ENCODE measurements around the gene LAMA5. TPM values are rescaled to one million over a fixed set of nuclear protein-coding genes. Genes with fewer than 3 reads are reported as not detected.

LAMA5 gene
- total RNA-seq, 2 experiments from 2014 or later: 0.33 to 0.63 TPM

DNA sequence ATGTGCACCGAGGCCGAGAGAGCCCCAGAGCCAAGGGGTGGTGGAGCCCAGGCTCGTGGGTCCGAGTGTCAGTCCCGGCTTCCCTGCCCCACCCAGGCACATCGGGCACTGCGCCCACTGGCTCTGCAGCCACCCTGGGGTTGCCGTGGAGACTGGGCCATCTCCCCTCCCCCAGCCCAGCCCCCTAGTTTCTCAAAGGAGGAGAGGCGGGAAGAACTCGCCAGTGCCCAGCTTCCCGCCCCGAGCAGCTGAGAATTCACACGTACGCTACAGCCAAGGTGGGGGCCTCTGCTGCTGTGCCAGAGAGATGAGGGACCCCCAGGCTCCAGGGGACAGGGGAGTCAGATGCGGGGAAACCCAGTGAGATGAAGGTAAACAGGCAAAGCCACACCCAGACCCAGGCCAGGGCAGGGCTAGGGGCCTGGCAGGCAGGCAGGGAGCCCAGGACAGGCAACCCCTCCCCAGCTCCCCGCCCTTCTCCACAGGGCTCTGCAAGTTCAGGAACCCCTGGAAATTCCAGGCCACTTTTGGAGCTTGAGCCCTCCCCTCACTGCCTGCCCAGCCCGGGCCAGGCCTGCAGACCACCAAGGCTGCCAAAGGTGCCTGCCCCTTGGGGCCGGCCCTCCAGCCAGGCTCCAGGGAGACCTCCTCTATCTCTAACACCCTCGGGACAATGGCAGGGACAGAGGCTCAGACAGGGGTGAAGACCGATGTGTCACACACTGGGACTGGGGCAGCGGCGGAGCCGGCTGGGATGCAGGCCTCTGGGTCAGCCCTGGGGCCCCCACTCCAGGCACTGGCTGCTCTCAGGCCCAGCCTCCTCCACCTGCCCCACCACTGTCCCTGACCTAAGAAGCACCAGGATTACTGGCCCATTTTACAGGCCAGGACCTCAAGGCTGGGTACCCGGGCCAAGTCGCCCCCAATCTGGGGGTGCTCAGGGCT lies 6.0 kb downstream of the LAMA5 start:
- Mint-ChIP-seq H3K36me3 (ENCODE audit: low read depth) (no peaks in the 10 kb centered on the region), H3K27ac (no peak overlapping the region), H3K4me3 (no peak overlapping the region), H3K4me1 (no peaks in the 10 kb centered on the region), H3K27me3 (peaks cover 5% of the 10 kb centered on the region), H3K9me3 (no peaks in the 10 kb centered on the region)
- ChIA-PET POLR2A (no interaction called here), CTCF (no interaction called here)
- no peak for DNase-seq

DNA sequence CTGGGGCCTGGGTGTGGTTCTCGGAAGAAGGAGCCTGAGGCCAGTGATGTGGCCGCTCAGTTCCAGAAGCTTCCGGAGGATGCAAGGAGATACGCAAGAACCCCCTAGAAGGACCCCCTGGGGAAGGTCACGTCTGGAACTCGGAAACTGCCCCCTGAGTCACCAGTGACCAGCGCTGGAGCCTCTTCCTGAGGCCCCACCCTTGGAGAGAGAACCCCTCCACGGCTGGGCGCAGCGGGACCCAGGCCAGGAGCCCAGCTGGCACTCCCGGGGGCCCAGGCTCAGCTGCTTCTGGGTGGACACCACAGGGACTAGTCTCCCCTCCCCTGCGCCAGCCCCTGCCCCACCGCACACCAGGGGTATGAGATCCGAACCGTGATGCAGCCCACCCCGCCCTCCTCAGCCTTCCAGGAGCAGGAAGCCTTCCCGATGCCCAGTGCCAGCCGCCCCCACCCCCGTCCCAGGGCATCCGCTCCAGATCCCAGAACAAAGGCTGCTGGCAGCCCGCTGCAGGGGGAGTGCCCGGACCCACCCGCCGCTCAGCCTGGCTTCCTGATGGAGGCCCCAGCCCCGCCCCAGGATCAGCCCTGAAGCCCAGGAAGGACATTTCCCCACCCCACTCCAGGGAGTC lies 7.5 kb downstream of the LAMA5 start:
- CTCF ChIA-PET: no interaction called here
- Mint-ChIP-seq H3K9me3 (no peaks in the 10 kb centered on the region), H3K27me3 (no peaks in the 10 kb centered on the region), H3K36me3 (ENCODE audit: low read depth) (no peaks in the 10 kb centered on the region), H3K4me1 (no peaks in the 10 kb centered on the region), H3K4me3 (no peak overlapping the region), H3K27ac (no peak overlapping the region)
- DNase-seq: no peak
- POLR2A ChIA-PET: no interaction called here

DNA sequence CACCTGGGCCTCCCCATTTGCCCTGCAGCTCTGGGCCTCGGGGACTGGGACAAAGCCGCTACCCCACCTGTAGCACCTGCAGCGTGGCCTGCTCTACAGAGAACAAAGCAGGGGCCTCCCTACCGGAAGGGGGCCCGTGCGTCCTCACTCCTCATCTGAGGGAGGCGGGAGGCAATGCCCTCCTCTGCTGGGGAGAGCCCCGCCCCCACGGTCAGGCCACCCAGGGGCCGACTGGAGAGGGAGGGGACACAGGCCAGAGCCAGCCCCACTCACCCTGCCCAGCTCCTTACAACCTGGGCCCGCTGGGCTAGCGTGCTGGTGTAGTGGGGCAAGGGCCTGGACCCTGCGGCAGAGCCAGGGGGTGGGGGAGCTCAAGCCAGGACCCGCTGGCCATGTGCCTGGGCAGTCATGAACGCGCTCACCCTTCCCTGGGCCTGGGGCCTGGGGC lies 8.0 kb downstream of the LAMA5 start:
- Mint-ChIP-seq H3K36me3 (ENCODE audit: low read depth) (no peaks in the 10 kb centered on the region), H3K4me1 (no peaks in the 10 kb centered on the region), H3K27me3 (no peaks in the 10 kb centered on the region), H3K9me3 (no peaks in the 10 kb centered on the region), H3K4me3 (no peak overlapping the region), H3K27ac (no peak overlapping the region)
- ChIA-PET CTCF (no interaction called here), POLR2A (no interaction called here)
- DNase-seq: no peak

DNA sequence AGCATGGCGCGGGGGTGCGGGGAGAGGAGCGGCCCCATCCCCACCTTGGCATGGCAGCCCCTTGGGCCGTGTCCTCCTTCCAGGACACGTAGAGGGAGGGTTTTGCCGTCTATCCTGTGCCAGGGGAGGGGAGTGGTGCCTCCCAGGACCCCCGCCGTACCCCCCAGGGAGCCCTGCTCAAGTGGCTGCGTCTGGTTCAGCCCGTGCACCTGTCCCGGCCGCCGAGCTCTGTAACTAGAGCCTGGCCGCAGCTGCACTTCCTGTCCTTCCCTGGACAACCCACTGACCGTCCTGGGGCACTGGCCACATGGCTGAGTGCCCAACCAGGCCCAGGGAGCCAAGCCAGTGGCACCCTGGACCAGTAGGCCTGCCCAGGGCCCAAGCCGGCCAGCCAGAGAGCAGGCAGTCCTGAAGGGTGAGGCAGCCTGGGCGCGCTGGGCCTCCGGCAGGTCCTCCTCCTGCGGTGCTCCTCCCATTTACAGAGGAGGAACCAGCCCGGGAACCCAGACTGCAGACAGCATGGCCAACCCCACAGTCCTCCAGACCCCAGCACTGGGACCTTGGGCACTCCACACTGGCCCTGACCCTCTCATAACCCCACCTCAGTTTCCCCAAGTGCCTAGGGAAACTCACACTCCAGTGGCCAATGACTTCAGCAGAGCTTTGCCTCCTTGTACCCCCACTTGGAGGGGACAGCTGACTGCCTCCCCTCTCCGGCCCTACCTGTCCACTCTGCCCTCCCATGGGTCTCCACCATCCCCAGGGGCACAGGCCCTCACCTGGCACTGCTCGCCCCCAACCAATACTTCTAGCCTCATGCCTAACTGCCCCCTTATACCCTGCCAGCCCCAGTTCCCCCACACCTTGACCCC lies 8.7 kb downstream of the LAMA5 start:
- no peak for DNase-seq
- ChIA-PET CTCF (no interaction called here), POLR2A (no interaction called here)
- Mint-ChIP-seq H3K27me3 (no peaks in the 10 kb centered on the region), H3K36me3 (ENCODE audit: low read depth) (no peaks in the 10 kb centered on the region), H3K4me3 (no peak overlapping the region), H3K4me1 (no peaks in the 10 kb centered on the region), H3K9me3 (no peaks in the 10 kb centered on the region), H3K27ac (no peak overlapping the region)

DNA sequence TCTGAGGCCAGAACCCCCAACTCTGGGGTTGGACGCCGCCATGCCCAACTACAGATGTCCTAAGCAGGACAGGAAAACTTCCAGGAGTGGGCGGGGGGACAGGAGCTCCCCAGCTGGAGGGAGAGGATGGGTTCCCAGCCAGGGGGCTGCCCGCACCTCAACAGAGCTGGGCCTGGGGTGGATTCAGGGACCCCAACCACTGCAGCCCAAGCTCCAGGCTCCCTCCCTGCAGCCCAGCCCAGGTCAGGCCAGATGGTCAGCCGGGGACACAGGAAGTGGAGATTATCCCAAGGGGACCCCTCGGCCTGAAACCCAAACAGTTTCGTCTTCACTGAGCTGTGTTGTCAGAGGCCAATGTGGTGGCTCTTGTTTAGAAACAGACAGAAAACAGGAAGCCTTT lies 9.4 kb downstream of the LAMA5 start:
- ChIA-PET CTCF (no interaction called here), POLR2A (no interaction called here)
- Mint-ChIP-seq H3K27ac (no peak overlapping the region), H3K9me3 (no peaks in the 10 kb centered on the region), H3K27me3 (no peaks in the 10 kb centered on the region), H3K4me3 (no peak overlapping the region), H3K4me1 (no peaks in the 10 kb centered on the region), H3K36me3 (ENCODE audit: low read depth) (no peaks in the 10 kb centered on the region)
- DNase-seq: no peak

DNA sequence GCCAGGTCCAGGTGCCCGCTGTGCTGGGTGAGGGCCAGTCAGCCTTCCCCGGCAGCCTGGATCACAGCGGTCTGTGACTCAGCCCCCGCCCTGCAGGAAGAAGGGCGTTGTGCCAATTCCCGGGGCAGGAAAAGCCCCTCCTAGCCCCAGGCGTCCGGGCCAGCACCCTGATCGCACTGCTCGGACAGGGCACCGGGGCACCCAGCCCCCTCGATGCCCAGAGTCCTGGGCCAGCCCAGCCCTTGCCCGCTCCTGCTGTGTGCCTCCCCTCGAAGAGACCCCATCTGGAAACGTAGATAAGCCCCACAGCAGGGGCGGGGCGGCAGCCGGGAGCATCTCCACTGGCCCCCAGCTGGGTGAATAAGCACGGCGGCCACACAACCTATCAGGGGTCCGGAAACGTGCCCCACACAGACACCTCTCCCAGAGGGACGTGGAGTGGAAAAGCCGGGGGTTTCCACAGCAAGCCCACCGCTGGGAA lies 9.9 kb downstream of the LAMA5 start:
- no peak for DNase-seq
- Mint-ChIP-seq H3K9me3 (no peaks in the 10 kb centered on the region), H3K36me3 (ENCODE audit: low read depth) (no peaks in the 10 kb centered on the region), H3K27me3 (no peaks in the 10 kb centered on the region), H3K27ac (no peak overlapping the region), H3K4me3 (no peak overlapping the region), H3K4me1 (no peaks in the 10 kb centered on the region)
- ChIA-PET CTCF (no interaction called here), POLR2A (no interaction called here)

DNA sequence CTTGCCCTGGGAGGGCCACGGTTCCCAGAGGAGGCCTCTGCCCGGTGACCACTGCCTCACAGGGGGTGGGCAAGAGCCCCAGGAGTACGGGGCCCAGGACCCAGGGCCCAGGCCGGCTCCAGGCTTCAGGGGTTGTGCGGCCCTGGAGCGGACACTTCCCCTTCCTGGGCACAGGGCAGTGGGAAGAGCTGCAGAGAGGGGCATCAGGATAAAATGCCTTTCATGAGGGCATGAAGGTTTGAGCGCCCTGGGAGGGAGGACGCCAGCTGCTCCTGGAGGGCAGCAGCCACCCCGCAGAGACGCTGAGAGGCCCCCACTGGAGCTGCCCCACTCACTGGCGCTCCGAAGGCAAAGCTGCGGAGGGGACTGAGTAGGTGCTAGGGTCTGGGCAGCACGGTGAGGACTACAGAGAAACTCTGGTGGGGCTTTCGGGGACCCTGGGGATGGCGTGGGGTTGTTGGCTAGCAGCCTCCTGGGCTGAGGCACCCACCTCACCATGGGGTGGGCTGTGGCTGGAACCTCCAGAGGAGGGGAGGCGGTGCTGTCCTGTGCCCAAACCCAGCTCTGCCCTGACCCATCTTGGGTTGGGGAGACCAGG lies 10.4 kb downstream of the LAMA5 start:
- ChIA-PET CTCF (no interaction called here), POLR2A (no interaction called here)
- Mint-ChIP-seq H3K4me3 (no peak overlapping the region), H3K27me3 (no peaks in the 10 kb centered on the region), H3K27ac (no peak overlapping the region), H3K9me3 (no peaks in the 10 kb centered on the region), H3K36me3 (ENCODE audit: low read depth) (no peaks in the 10 kb centered on the region), H3K4me1 (no peaks in the 10 kb centered on the region)
- DNase-seq: no peak

DNA sequence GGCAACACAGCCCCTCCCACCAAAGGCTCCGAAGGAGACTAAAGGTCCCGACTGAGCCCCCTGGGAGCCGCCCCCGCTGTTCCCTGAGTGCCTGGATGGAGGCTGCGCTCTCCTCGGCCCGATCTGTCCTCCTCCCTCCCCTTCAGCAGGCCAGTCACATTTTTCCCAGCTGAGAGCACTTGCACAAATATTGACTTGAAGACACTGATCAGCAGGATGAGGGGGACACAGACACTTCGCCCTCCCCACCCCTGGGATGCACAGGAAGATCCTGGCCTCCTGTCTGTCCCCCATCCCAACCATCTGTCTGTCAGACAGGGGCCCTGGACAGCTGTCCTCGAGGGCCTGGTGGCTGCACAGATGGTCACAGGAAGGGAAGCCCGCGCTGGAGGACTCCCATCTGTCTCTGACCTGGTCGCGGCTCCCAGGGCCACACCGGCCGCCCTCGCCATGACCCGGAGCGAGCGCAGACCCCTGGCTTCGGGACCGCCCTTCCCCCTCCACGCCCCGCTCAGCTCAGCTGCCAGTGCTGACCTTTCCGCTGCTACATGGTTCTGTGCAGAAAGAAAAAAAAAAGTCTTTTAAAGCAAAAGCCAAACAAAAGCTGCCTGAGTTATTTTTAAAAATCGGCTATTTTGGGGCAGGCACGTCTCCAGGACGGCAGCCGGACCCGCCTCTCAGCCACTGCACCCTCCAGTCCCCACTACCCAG lies 11.1 kb downstream of the LAMA5 start:
- DNase-seq: no peak
- CTCF ChIA-PET: no interaction called here
- H3K4me1 Mint-ChIP-seq: no peaks in the 10 kb centered on the region
- no peaks in the 10 kb centered on the region for H3K9me3 Mint-ChIP-seq
- no peak overlapping the region for H3K27ac Mint-ChIP-seq
- H3K4me3 Mint-ChIP-seq: no peak overlapping the region
- POLR2A ChIA-PET: no interaction called here
- no peaks in the 10 kb centered on the region for H3K27me3 Mint-ChIP-seq
- H3K36me3 Mint-ChIP-seq (ENCODE audit: low read depth): no peaks in the 10 kb centered on the region

DNA sequence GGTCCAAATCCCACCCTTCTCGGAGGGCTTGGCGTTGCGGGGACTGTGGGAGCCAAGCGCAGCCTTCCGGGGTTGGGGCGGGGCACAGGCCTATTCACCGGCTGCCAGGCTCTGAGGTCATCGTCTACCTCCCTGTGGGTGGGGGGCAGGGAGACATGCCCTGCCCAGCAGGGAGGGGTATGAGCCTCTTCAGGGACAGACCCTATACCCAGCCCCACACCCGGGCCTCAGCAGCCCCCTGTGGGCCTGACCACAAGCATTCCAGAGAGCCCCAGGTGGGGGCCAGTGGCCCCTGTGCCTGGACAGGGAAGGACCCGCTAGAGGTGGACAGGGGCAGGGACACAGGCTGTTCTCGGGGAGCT lies 11.6 kb downstream of the LAMA5 start:
- Mint-ChIP-seq H3K9me3 (no peaks in the 10 kb centered on the region), H3K4me3 (no peak overlapping the region), H3K4me1 (no peaks in the 10 kb centered on the region), H3K27me3 (no peaks in the 10 kb centered on the region), H3K27ac (no peak overlapping the region), H3K36me3 (ENCODE audit: low read depth) (no peaks in the 10 kb centered on the region)
- POLR2A ChIA-PET: no interaction called here
- CTCF ChIA-PET: no interaction called here
- DNase-seq: no peak

DNA sequence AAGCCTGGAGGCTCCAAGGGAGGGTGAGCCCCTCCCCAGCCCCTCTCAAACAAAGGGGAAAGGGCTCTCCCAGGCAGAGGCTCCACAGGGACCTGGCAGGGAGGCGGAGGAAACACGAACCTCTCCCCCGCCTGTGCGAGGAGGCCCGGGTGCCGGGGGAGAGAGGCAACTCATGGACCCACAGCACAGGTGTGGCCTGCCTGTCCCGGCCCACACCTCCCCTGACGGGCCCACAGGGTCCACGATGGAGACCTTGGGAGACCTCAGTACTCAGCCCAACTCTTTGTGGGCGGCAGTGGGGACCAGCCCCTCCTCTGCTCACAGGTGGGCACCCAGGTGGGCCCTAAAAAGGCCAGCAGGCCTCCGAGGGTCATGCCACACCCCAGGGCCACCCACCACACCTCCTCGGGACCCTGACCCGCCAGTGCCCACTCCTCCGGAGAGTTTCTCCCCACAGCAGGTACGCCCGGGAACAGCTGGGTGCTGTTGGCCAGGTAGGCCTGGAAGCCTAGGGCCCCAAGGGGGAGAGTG lies 12.2 kb downstream of the LAMA5 start:
- no peak overlapping the region for H3K27ac Mint-ChIP-seq
- H3K9me3 Mint-ChIP-seq: no peaks in the 10 kb centered on the region
- POLR2A ChIA-PET: no interaction called here
- H3K4me1 Mint-ChIP-seq: no peaks in the 10 kb centered on the region
- CTCF ChIA-PET: no interaction called here
- H3K4me3 Mint-ChIP-seq: no peak overlapping the region
- no peak for DNase-seq
- no peaks in the 10 kb centered on the region for H3K36me3 Mint-ChIP-seq (ENCODE audit: low read depth)
- H3K27me3 Mint-ChIP-seq: no peaks in the 10 kb centered on the region

DNA sequence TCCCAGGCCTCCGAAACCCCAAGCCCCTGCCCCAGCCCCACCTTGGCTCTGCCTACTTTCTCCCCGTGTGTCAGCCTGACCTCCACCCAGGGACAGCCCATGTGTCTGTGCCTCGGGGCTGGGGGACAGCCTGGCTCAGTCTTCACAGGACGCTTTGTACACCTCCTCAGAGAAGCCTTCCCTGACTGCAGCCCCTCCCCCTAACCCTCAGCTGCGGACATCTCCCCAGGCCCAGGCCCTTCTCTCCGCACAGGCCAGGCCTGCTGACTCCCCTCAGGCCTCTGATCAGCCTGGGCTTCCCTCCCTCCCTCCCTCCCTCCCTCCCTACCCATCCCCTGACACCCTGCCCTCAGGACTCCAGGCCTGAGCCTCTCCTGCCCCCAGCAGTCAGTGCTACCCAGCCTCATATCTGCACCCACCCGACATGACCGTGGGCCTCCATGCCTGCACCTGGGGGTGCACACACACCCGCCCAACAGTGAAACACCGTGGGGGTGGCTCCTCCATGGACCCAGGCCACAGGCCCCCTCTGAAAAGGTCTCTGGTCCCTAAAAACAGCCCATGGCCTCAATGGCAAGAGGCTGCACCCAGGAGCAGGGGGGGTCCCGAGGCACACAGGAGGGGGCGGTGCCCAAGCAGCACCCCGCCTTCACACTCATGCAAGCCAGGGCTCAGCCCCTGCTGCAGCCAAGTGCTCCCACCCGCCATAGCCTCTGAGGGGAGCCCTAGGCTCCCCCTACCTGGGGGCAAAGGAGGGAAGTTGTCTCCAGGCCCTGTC lies 12.9 kb downstream of the LAMA5 start:
- Mint-ChIP-seq H3K9me3 (peaks cover 2% of the 10 kb centered on the region), H3K27ac (no peak overlapping the region), H3K36me3 (ENCODE audit: low read depth) (no peaks in the 10 kb centered on the region), H3K4me3 (no peak overlapping the region), H3K4me1 (no peaks in the 10 kb centered on the region), H3K27me3 (no peaks in the 10 kb centered on the region)
- no peak for DNase-seq
- POLR2A ChIA-PET: no interaction called here
- CTCF ChIA-PET: no interaction called here
